ENCODE results near the gene SEPTIN3. TPM values are rescaled to one million over a fixed set of nuclear protein-coding genes. Genes with fewer than 3 reads are reported as not detected.
A peak's percentile ranks its signal among the peaks of the same experiment; 100 is the strongest.

The SEPTIN3 gene
- total RNA-seq, 2 donors from 2014 or later, result 0.46 to 2.3 TPM

- H3K9me3 ChIP-seq, result no peaks in the 10 kb centered on the region
- H3K4me1 ChIP-seq (replicated peaks), result peaks cover 4% of the 10 kb centered on the region
- H3K36me3 ChIP-seq, result no peaks in the 10 kb centered on the region
- peak overlapping the region; percentile 62 to 82 for H3K27ac ChIP-seq
- no peak for TF ChIP-seq POLR2A (IDR thresholded peaks at IDR 0.05)
- peak; percentile 68 to 97 (median 92) for TF ChIP-seq CTCF (IDR thresholded peaks at IDR 0.05)
- peak; percentile 45 for TF ChIP-seq POLR2AphosphoS5 (IDR thresholded peaks at IDR 0.05)
- no peaks in the 10 kb centered on the region for H3K27me3 ChIP-seq (replicated peaks; ENCODE audit: insufficient read depth)
- intact Hi-C loops (cut with DNase I), result loop anchor here (1.0 to 5.0 kb wide), 3 partner anchors 116 to 244 kb away; no protein-coding TSS in a partner anchor
- 48% methylated on average over 13 of the region's 13 CpGs for WGBS
- H3K4me3 ChIP-seq, result no peak overlapping the region
- peak; percentile 82 for DNase-seq (ENCODE audit: low spot score)
Measured at GRCh38 chr22:41940832-41941765, 28.1 kb upstream of the SEPTIN3 start.

- no peaks in the 10 kb centered on the region for H3K27me3 ChIP-seq (replicated peaks; ENCODE audit: insufficient read depth)
- no peak overlapping the region for H3K27ac ChIP-seq
- peaks cover 8% of the 10 kb centered on the region for H3K4me1 ChIP-seq (replicated peaks)
- no peaks in the 10 kb centered on the region for H3K36me3 ChIP-seq
- no peak overlapping the region for H3K4me3 ChIP-seq
- no peak for TF ChIP-seq POLR2A (IDR thresholded peaks at IDR 0.05)
- no peaks in the 10 kb centered on the region for H3K9me3 ChIP-seq
- DNase-seq (ENCODE audit: low spot score), result no peak
- intact Hi-C loops (cut with DNase I), result loop anchor here (5.0 kb wide), 1 partner anchor 191 kb away; no protein-coding TSS in a partner anchor
- WGBS, result 74% methylated on average over 9 of the region's 9 CpGs
Measured at GRCh38 chr22:41943661-41944209, 25.5 kb upstream of the SEPTIN3 start.

- Histone ChIP-seq H3K4me3 (peak within 1 kb of the TSS; percentile 53 to 60), H3K27me3 (replicated peaks; ENCODE audit: insufficient read depth) (no peaks in the 10 kb centered on the region), H3K36me3 (no peaks in the 10 kb centered on the region), H3K9me3 (no peaks in the 10 kb centered on the region), H3K4me1 (replicated peaks) (peaks cover 5% of the 10 kb centered on the region), H3K27ac (peak within 1 kb of the TSS; percentile 53 to 56)
- TF ChIP-seq POLR2A (IDR thresholded peaks at IDR 0.05) (peak; percentile 22), CTCF (IDR thresholded peaks at IDR 0.05) (no peak), POLR2AphosphoS5 (IDR thresholded peaks at IDR 0.05) (peak; percentile 85)
- intact Hi-C loops (cut with DNase I), result no loop called here
- peak; percentile 93 for DNase-seq (ENCODE audit: low spot score)
- WGBS, result 2% methylated on average over 54 of the region's 56 CpGs
Measured at GRCh38 chr22:41946629-41947423, 22.4 kb upstream of the SEPTIN3 start, which contains the start of gene CENPM. CENPM (minus strand) TSS chr22:41947152; CDS start chr22:41947076, 76 bp downstream.

- DNase-seq (ENCODE audit: low spot score), result no peak
- H3K27ac ChIP-seq, result no peak overlapping the region
- TF ChIP-seq POLR2AphosphoS5 (IDR thresholded peaks at IDR 0.05) (no peak), POLR2A (IDR thresholded peaks at IDR 0.05) (no peak), CTCF (IDR thresholded peaks at IDR 0.05) (no peak)
- intact Hi-C loops (cut with DNase I), result no loop called here
- no peaks in the 10 kb centered on the region for H3K36me3 ChIP-seq
- H3K27me3 ChIP-seq (replicated peaks; ENCODE audit: insufficient read depth), result no peaks in the 10 kb centered on the region
- no peaks in the 10 kb centered on the region for H3K9me3 ChIP-seq
- WGBS, result 73% methylated on average over 21 of the region's 21 CpGs
- peak overlapping the region; percentile 53 to 60 for H3K4me3 ChIP-seq
- H3K4me1 ChIP-seq (replicated peaks), result peaks cover 5% of the 10 kb centered on the region
Measured at GRCh38 chr22:41947424-41948080, 21.7 kb upstream of the SEPTIN3 start.

Data from prostate gland (tissue), 2 donors.